ENCODE measurements around the gene BCCIP.

BCCIP gene

DNA sequence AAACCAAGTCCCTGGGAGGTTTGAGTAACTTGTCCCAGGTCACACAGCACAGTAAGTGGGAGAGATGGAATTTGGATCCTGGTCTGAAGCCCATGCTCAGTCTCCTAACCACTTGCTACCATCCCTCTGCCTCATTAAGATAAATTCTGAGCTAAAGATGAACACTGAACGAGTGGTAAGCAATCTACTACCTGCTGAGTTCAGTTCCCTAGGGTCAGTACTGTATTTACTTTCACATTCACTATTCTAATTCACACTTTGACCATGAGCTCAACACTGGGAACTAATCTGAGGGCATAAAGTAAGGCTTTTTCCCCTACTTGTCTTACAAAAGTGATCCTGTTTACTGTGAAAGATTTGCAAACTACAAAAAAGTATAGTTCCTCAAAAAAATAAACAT is 2.6 kb upstream of the BCCIP start:
- TF ChIP-seq TCF4 (CRISPR knock-in tag; IDR thresholded peaks at IDR 0.05; ENCODE audit: borderline replicate concordance): no peak
- TF ChIP-seq, protein P1, sequence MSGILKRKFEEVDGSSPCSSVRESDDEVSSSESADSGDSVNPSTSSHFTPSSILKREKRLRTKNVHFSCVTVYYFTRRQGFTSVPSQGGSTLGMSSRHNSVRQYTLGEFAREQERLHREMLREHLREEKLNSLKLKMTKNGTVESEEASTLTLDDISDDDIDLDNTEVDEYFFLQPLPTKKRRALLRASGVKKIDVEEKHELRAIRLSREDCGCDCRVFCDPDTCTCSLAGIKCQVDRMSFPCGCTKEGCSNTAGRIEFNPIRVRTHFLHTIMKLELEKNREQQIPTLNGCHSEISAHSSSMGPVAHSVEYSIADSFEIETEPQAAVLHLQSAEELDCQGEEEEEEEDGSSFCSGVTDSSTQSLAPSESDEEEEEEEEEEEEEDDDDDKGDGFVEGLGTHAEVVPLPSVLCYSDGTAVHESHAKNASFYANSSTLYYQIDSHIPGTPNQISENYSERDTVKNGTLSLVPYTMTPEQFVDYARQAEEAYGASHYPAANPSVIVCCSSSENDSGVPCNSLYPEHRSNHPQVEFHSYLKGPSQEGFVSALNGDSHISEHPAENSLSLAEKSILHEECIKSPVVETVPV (CRISPR knock-in tag; IDR thresholded peaks at IDR 0.05): no peak
- no peak for TF ChIP-seq BACH2 (CRISPR knock-in tag; IDR thresholded peaks at IDR 0.05; ENCODE audit: borderline replicate concordance)
- TF ChIP-seq ZFP3 (CRISPR knock-in tag; IDR thresholded peaks at IDR 0.05): no peak
- TF ChIP-seq ZNF565 (CRISPR knock-in tag; conservative IDR thresholded peaks at IDR 0.05; ENCODE audit: low read depth): no peak
- no peak for TF ChIP-seq ZNF8 (CRISPR knock-in tag; IDR thresholded peaks at IDR 0.05)

DNA sequence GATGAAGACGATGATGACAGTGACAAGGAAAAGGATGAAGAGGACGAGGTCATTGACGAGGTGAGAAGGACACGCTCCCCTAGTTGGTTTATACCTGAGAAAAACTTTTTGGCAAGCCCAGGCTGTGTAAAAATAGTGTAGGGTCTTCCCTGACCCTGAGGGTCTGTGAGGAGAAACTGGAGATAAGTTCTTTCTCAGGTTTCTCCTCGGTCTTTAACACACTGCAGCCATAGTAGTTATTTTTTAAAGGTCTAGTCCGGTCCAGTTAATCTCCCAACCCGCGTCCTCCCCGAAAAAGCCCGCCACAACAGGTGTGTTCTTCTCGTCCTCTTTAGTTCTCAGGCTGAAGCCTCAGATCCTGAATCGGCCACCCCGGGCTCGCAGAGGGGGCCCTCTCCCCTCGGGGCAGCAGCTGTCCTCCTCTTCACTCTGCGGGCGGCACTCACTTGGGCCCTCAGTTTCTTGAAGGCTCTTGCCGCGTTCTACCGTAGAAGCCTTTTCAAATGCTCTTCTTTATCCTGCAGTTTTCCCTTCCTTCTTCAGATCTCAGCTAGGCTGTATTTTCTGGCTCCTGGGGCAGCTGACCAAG is 411 bp downstream of the BCCIP start:
- no peak for TF ChIP-seq ESRRG (CRISPR knock-in tag; IDR thresholded peaks at IDR 0.05)
- no peak for TF ChIP-seq ZFP30 (CRISPR knock-in tag; IDR thresholded peaks at IDR 0.05)
- no peak for TF ChIP-seq ZNF8 (CRISPR knock-in tag; IDR thresholded peaks at IDR 0.05)
- TF ChIP-seq TOX (CRISPR knock-in tag; IDR thresholded peaks at IDR 0.05; ENCODE audit: borderline replicate concordance): no peak
- TF ChIP-seq, protein P1 (CRISPR knock-in tag; IDR thresholded peaks at IDR 0.05): no peak
- TF ChIP-seq ARNTL (CRISPR knock-in tag; IDR thresholded peaks at IDR 0.05; ENCODE audit: borderline replicate concordance, low read depth): no peak
- no peak for TF ChIP-seq SNAI2 (CRISPR knock-in tag; IDR thresholded peaks at IDR 0.05)
- no peak for TF ChIP-seq ZC3H10 (CRISPR knock-in tag; IDR thresholded peaks at IDR 0.05)
- no peak for TF ChIP-seq ZNF565 (CRISPR knock-in tag; conservative IDR thresholded peaks at IDR 0.05; ENCODE audit: low read depth)
- TF ChIP-seq, protein P2, sequence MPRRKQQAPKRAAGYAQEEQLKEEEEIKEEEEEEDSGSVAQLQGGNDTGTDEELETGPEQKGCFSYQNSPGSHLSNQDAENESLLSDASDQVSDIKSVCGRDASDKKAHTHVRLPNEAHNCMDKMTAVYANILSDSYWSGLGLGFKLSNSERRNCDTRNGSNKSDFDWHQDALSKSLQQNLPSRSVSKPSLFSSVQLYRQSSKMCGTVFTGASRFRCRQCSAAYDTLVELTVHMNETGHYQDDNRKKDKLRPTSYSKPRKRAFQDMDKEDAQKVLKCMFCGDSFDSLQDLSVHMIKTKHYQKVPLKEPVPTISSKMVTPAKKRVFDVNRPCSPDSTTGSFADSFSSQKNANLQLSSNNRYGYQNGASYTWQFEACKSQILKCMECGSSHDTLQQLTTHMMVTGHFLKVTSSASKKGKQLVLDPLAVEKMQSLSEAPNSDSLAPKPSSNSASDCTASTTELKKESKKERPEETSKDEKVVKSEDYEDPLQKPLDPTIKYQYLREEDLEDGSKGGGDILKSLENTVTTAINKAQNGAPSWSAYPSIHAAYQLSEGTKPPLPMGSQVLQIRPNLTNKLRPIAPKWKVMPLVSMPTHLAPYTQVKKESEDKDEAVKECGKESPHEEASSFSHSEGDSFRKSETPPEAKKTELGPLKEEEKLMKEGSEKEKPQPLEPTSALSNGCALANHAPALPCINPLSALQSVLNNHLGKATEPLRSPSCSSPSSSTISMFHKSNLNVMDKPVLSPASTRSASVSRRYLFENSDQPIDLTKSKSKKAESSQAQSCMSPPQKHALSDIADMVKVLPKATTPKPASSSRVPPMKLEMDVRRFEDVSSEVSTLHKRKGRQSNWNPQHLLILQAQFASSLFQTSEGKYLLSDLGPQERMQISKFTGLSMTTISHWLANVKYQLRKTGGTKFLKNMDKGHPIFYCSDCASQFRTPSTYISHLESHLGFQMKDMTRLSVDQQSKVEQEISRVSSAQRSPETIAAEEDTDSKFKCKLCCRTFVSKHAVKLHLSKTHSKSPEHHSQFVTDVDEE (CRISPR knock-in tag; IDR thresholded peaks at IDR 0.05): no peak
- no peak for TF ChIP-seq OSR1 (CRISPR knock-in tag; IDR thresholded peaks at IDR 0.05)
- no peak for TF ChIP-seq PPARA (CRISPR knock-in tag; IDR thresholded peaks at IDR 0.05; ENCODE audit: borderline replicate concordance)
- TF ChIP-seq, protein P3, sequence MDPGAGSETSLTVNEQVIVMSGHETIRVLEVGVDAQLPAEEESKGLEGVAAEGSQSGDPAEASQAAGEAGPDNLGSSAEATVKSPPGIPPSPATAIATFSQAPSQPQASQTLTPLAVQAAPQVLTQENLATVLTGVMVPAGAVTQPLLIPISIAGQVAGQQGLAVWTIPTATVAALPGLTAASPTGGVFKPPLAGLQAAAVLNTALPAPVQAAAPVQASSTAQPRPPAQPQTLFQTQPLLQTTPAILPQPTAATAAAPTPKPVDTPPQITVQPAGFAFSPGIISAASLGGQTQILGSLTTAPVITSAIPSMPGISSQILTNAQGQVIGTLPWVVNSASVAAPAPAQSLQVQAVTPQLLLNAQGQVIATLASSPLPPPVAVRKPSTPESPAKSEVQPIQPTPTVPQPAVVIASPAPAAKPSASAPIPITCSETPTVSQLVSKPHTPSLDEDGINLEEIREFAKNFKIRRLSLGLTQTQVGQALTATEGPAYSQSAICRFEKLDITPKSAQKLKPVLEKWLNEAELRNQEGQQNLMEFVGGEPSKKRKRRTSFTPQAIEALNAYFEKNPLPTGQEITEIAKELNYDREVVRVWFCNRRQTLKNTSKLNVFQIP (CRISPR knock-in tag; IDR thresholded peaks at IDR 0.05; ENCODE audit: borderline replicate concordance, low read depth): no peak
- TF ChIP-seq CSDC2 (CRISPR knock-in tag; IDR thresholded peaks at IDR 0.05): no peak
- TF ChIP-seq ZNF70 (CRISPR knock-in tag; IDR thresholded peaks at IDR 0.05): no peak
- TF ChIP-seq BACH2 (CRISPR knock-in tag; IDR thresholded peaks at IDR 0.05; ENCODE audit: borderline replicate concordance): no peak
- no peak for TF ChIP-seq ZFP3 (CRISPR knock-in tag; IDR thresholded peaks at IDR 0.05)
- TF ChIP-seq GLIS3 (CRISPR knock-in tag; IDR thresholded peaks at IDR 0.05): no peak
- no peak for TF ChIP-seq ISL1 (CRISPR knock-in tag; IDR thresholded peaks at IDR 0.05)
- ATAC-seq: peak; percentile 17

More for the DNA sequence above, 2.6 kb upstream of the BCCIP start:
- ATAC-seq: no peak

DNA sequence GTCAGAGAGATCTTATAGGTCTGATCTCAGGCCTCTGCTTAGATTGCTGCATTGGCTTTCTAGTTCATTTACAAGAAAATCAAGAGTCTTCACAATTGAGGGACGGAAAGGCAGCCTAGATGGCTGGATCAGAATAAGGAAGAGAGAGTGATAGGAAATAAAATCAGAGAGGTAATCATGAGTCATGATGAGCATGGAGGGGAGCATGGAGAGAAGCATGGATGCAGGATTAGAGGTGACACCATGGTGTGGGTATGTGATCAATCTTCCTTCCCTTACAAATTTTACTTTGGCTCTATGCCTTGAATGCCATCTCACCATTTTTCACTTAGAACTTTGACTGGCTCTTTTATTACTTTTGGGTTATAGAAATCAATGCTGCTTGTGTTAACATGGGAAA is 1.4 kb downstream of the BCCIP start:
- no peak for ATAC-seq
- TF ChIP-seq ARNTL (CRISPR knock-in tag; IDR thresholded peaks at IDR 0.05; ENCODE audit: borderline replicate concordance, low read depth) (no peak), ZNF70 (CRISPR knock-in tag; IDR thresholded peaks at IDR 0.05) (no peak), ZNF8 (CRISPR knock-in tag; IDR thresholded peaks at IDR 0.05) (no peak), BACH2 (CRISPR knock-in tag; IDR thresholded peaks at IDR 0.05; ENCODE audit: borderline replicate concordance) (no peak), GLIS3 (CRISPR knock-in tag; IDR thresholded peaks at IDR 0.05) (no peak), PPARA (CRISPR knock-in tag; IDR thresholded peaks at IDR 0.05; ENCODE audit: borderline replicate concordance) (no peak)
- TF ChIP-seq, protein P4, sequence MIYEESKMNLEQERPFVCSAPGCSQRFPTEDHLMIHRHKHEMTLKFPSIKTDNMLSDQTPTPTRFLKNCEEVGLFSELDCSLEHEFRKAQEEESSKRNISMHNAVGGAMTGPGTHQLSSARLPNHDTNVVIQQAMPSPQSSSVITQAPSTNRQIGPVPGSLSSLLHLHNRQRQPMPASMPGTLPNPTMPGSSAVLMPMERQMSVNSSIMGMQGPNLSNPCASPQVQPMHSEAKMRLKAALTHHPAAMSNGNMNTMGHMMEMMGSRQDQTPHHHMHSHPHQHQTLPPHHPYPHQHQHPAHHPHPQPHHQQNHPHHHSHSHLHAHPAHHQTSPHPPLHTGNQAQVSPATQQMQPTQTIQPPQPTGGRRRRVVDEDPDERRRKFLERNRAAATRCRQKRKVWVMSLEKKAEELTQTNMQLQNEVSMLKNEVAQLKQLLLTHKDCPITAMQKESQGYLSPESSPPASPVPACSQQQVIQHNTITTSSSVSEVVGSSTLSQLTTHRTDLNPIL (CRISPR knock-in tag; IDR thresholded peaks at IDR 0.05; ENCODE audit: low read depth): no peak
- TF ChIP-seq, protein P1 (CRISPR knock-in tag; IDR thresholded peaks at IDR 0.05): no peak

All from SK-N-SH treated with all-trans-retinoic acid at 6 μM for 48 hours (cell line).